Activated CD8-positive, alpha-beta memory T cell treated with anti-CD3 and anti-CD28 coated beads, Interleukin-2, amount 10 ng/mL, durations not matched to agents 7 days and 5 days (primary cell): ENCODE results near the gene MEN1. TPM values are rescaled to one million over a fixed set of nuclear protein-coding genes. Genes with fewer than 3 reads are reported as not detected.
"Not testable (repeated sequence)": the region's sequence is repeated elsewhere in the genome, so short reads cannot be mapped to it uniquely, and the experiment has no call there.

Experiments
- ATAC-seq: fragments of 150-1000 bp; cut with Tn5 transposase; one replicate; pipeline ENCODE4 v1.10.0; 2021; ENCODE audit warnings: moderate library complexity
- CTCF ChIA-PET: fragments of 350-600 bp; sonication (Branson Sonifier 250); formaldehyde crosslinking; loops from one replicate; lab custom pipeline; 2021; ENCODE audit warnings: antibody characterized with exemption; lab: Charles Lee
- DNase-seq: peaks from one replicate; pipeline ENCODE4 v3.0.0-alpha.2; 2020
- H3K27ac Mint-ChIP-seq: one replicate; pipeline ENCODE4 v1.8.0; 2021; ENCODE audit warnings: mild to moderate bottlenecking, mixed read lengths
- H3K27me3 Mint-ChIP-seq: one replicate; pipeline ENCODE4 v1.8.0; 2021; ENCODE audit warnings: mixed read lengths
- H3K36me3 Mint-ChIP-seq: one replicate; pipeline ENCODE4 v1.8.0; 2021; ENCODE audit warnings: mild to moderate bottlenecking, mixed read lengths
- H3K4me1 Mint-ChIP-seq: one replicate; pipeline ENCODE4 v1.8.0; 2021; ENCODE audit warnings: mixed read lengths
- H3K4me3 Mint-ChIP-seq: one replicate; pipeline ENCODE4 v1.8.0; 2021; ENCODE audit warnings: mild to moderate bottlenecking, moderate library complexity, mixed read lengths
- H3K9me3 Mint-ChIP-seq: one replicate; pipeline ENCODE4 v1.8.0; 2022; ENCODE audit warnings: low read depth, mixed read lengths
- total RNA-seq, 2 experiments: library from RNA; stranded (reverse); gene quantifications; one replicate each; pipeline ENCODE4 v1.2.3, GENCODE V29; 2021

MEN1 gene
- total RNA-seq, 2 experiments from 2014 or later = 31.2 to 42.1 TPM

GRCh38 chr11:64851831-64852351 lies 41.5 kb upstream of the MEN1 start:
- CTCF ChIA-PET = interaction anchor here (1.0 to 29.2 kb wide), 7 partner anchors 3 to 464 kb away, joined by 3 to 1163 read pairs (median 5); partner anchors contain the start of genes ARL2, CDC42BPG, EHD1 and ZNHIT2
- Mint-ChIP-seq H3K9me3 (no peaks in the 10 kb centered on the region), H3K27me3 (no peaks in the 10 kb centered on the region), H3K4me1 (peaks cover 93% of the 10 kb centered on the region), H3K36me3 (peaks cover 24% of the 10 kb centered on the region), H3K27ac (peak overlapping the region; percentile 88), H3K4me3 (peak overlapping the region; percentile 38)
- no peak for ATAC-seq
- DNase-seq = no peak

- DNase-seq (peak; percentile 80), ATAC-seq (peak; percentile 43)
- CTCF ChIA-PET = interaction anchor here (0.9 to 29.2 kb wide), 8 partner anchors 2 to 464 kb away, joined by 3 to 1163 read pairs (median 5); partner anchors contain the start of genes ARL2, CDC42BPG, EHD1 and ZNHIT2
- peaks cover 86% of the 10 kb centered on the region for H3K4me1 Mint-ChIP-seq
- peaks cover 24% of the 10 kb centered on the region for H3K36me3 Mint-ChIP-seq
- H3K4me3 Mint-ChIP-seq = peak overlapping the region; percentile 38
- H3K27ac Mint-ChIP-seq = peak overlapping the region; percentile 88
- no peaks in the 10 kb centered on the region for H3K9me3 Mint-ChIP-seq
- H3K27me3 Mint-ChIP-seq = no peaks in the 10 kb centered on the region
These were observed 40.7 kb upstream of the MEN1 start for GRCh38 chr11:64850979-64851567.

GRCh38 chr11:64849598-64850356 lies 39.4 kb upstream of the MEN1 start:
- CTCF ChIA-PET = interaction anchor here (1.4 to 29.2 kb wide), 6 partner anchors 11 to 147 kb away, joined by 3 to 1163 read pairs (median 17); partner anchors contain the start of genes BATF2, EHD1 and MEN1
- Mint-ChIP-seq H3K27ac (peak overlapping the region; percentile 58), H3K27me3 (no peaks in the 10 kb centered on the region), H3K9me3 (no peaks in the 10 kb centered on the region), H3K4me1 (peaks cover 77% of the 10 kb centered on the region), H3K4me3 (no peak overlapping the region), H3K36me3 (peaks cover 14% of the 10 kb centered on the region)
- DNase-seq = no peak
- ATAC-seq = no peak

GRCh38 chr11:64848826-64849597 lies 38.7 kb upstream of the MEN1 start:
- H3K36me3 Mint-ChIP-seq = peaks cover 8% of the 10 kb centered on the region
- ATAC-seq = no peak
- DNase-seq = no peak
- peak overlapping the region; percentile 45 for H3K27ac Mint-ChIP-seq
- peaks cover 70% of the 10 kb centered on the region for H3K4me1 Mint-ChIP-seq
- CTCF ChIA-PET = interaction anchor here (1.0 to 29.2 kb wide), 14 partner anchors 12 to 405 kb away, joined by 3 to 1163 read pairs (median 9); partner anchors contain the start of genes ARL2, ATG2A, BATF2 and CDCA5
- no peak overlapping the region for H3K4me3 Mint-ChIP-seq
- H3K27me3 Mint-ChIP-seq = no peaks in the 10 kb centered on the region
- no peaks in the 10 kb centered on the region for H3K9me3 Mint-ChIP-seq

GRCh38 chr11:64848214-64848825 lies 38.0 kb upstream of the MEN1 start:
- Mint-ChIP-seq H3K4me3 (no peak overlapping the region), H3K4me1 (peaks cover 67% of the 10 kb centered on the region), H3K27me3 (no peaks in the 10 kb centered on the region), H3K9me3 (no peaks in the 10 kb centered on the region), H3K36me3 (peaks cover 3% of the 10 kb centered on the region), H3K27ac (peak overlapping the region; percentile 45)
- ATAC-seq = no peak
- no peak for DNase-seq
- CTCF ChIA-PET = interaction anchor here (0.6 to 29.2 kb wide), 28 partner anchors 12 to 468 kb away, joined by 3 to 1163 read pairs (median 4); partner anchors contain the start of genes ARL2, ATG2A, BATF2 and CDCA5

- ATAC-seq (peak; percentile 73), DNase-seq (peak; percentile 94)
- Mint-ChIP-seq H3K4me1 (peaks cover 57% of the 10 kb centered on the region), H3K4me3 (no peak overlapping the region), H3K27ac (no peak overlapping the region), H3K9me3 (no peaks in the 10 kb centered on the region), H3K27me3 (no peaks in the 10 kb centered on the region), H3K36me3 (no peaks in the 10 kb centered on the region)
- CTCF ChIA-PET = interaction anchor here (0.7 to 29.2 kb wide), 27 partner anchors 14 to 469 kb away, joined by 3 to 1163 read pairs (median 5); partner anchors contain the start of genes ARL2, ATG2A, BATF2 and EHD1
These were observed 36.8 kb upstream of the MEN1 start for GRCh38 chr11:64846998-64847666.

- H3K4me1 Mint-ChIP-seq = peaks cover 44% of the 10 kb centered on the region
- H3K4me3 Mint-ChIP-seq, H3K27ac Mint-ChIP-seq, DNase-seq, H3K9me3 Mint-ChIP-seq, H3K27me3 Mint-ChIP-seq, ATAC-seq, H3K36me3 Mint-ChIP-seq: not testable (repeated sequence)
- CTCF ChIA-PET = interaction anchor here (1.0 to 29.2 kb wide), 10 partner anchors 11 to 272 kb away, joined by 3 to 1163 read pairs (median 8); partner anchors contain the start of genes ARL2, ATG2A, EHD1 and RASGRP2
These were observed 35.4 kb upstream of the MEN1 start for GRCh38 chr11:64845776-64846129.

- Mint-ChIP-seq H3K27ac (peak overlapping the region; percentile 45), H3K27me3 (no peaks in the 10 kb centered on the region), H3K4me3 (peak overlapping the region; percentile 59), H3K4me1 (peaks cover 41% of the 10 kb centered on the region), H3K9me3 (no peaks in the 10 kb centered on the region), H3K36me3 (no peaks in the 10 kb centered on the region)
- CTCF ChIA-PET = interaction anchor here (1.0 to 29.2 kb wide), 12 partner anchors 11 to 272 kb away, joined by 3 to 1163 read pairs (median 8); partner anchors contain the start of genes ARL2, ATG2A, EHD1 and MEN1
- DNase-seq = no peak
- no peak for ATAC-seq
These were observed 34.9 kb upstream of the MEN1 start for GRCh38 chr11:64845129-64845775.

- H3K27ac Mint-ChIP-seq = peak within 1 kb of the TSS; percentile 45
- H3K36me3 Mint-ChIP-seq = no peaks in the 10 kb centered on the region
- peak within 1 kb of the TSS; percentile 59 for H3K4me3 Mint-ChIP-seq
- H3K9me3 Mint-ChIP-seq = no peaks in the 10 kb centered on the region
- CTCF ChIA-PET = interaction anchor here (0.6 to 29.2 kb wide), 29 partner anchors 9 to 303 kb away, joined by 3 to 1163 read pairs (median 4); partner anchors contain the start of genes ARL2, BATF2, EHD1 and FAU
- DNase-seq = peak; percentile 79
- H3K27me3 Mint-ChIP-seq = no peaks in the 10 kb centered on the region
- peaks cover 35% of the 10 kb centered on the region for H3K4me1 Mint-ChIP-seq
- peak; percentile 80 for ATAC-seq
These were observed 34.2 kb upstream of the MEN1 start, which contains the start of gene CDC42BPG for GRCh38 chr11:64844330-64845128. Gene CDC42BPG (minus strand): TSS chr11:64844653. CDS start chr11:64844569, 84 bp downstream.

- Mint-ChIP-seq H3K36me3 (no peaks in the 10 kb centered on the region), H3K9me3 (no peaks in the 10 kb centered on the region), H3K4me3 (peak overlapping the region; percentile 59), H3K27me3 (no peaks in the 10 kb centered on the region), H3K27ac (no peak overlapping the region), H3K4me1 (peaks cover 27% of the 10 kb centered on the region)
- ATAC-seq = no peak
- CTCF ChIA-PET = interaction anchor here (0.6 to 29.2 kb wide), 29 partner anchors 8 to 304 kb away, joined by 3 to 1163 read pairs (median 4); partner anchors contain the start of genes ARL2, BATF2, EHD1 and FAU
- DNase-seq = peak; percentile 41
These were observed 33.5 kb upstream of the MEN1 start for GRCh38 chr11:64843686-64844329.
